Measurements from ENCODE around the gene LIMS1.

Gene LIMS1

GRCh38 chr2:108625186-108625827 lies 91.0 kb downstream of the LIMS1 start (continued):
- TF ChIP-seq, protein P1, sequence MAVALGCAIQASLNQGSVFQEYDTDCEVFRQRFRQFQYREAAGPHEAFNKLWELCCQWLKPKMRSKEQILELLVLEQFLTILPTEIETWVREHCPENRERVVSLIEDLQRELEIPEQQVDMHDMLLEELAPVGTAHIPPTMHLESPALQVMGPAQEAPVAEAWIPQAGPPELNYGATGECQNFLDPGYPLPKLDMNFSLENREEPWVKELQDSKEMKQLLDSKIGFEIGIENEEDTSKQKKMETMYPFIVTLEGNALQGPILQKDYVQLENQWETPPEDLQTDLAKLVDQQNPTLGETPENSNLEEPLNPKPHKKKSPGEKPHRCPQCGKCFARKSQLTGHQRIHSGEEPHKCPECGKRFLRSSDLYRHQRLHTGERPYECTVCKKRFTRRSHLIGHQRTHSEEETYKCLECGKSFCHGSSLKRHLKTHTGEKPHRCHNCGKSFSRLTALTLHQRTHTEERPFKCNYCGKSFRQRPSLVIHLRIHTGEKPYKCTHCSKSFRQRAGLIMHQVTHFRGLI (tag by site-specific recombination; IDR thresholded peaks at IDR 0.05): no peak
- no peak for TF ChIP-seq ZNF768 (tag by site-specific recombination; IDR thresholded peaks at IDR 0.05)
- TF ChIP-seq ZNF701 (tag by site-specific recombination; IDR thresholded peaks at IDR 0.05): no peak

DNA sequence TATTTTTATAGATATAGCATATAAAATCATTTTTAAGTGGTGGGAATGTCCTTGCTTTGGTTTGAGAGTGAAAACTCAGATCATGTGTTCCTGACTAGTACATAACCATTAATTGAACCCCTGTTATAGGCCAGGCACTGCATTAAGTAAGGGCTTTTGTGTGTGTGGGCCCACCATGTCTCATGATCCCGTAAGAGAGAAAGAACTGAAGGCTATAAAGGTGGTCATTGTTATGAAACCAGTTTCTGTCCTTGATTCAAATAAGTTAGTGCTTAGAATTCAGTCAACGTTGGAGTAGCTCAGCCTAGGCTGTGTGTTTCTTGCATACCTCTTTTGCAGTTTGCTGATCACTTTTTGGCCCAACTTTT lies 91.5 kb downstream of the LIMS1 start:
- ChIA-PET POLR2A (interaction anchor here (0.6 kb wide), 1 partner anchor 92 kb away, joined by 9 read pairs; no protein-coding TSS in a partner anchor), CTCF (interaction anchor here (9.2 kb wide), 1 partner anchor 10 kb away, joined by 98 read pairs; no protein-coding TSS in a partner anchor)
- Histone ChIP-seq H3K27ac (ENCODE audit: extremely low read depth, low read depth, low read length) (no peak overlapping the region), H3K4me3 (ENCODE audit: low read depth, low read length) (no peak overlapping the region), H3K36me3 (ENCODE audit: control insufficient read depth in 2 of 2, insufficient read depth in 1 of 2, low read length in 2 of 2) (no peaks in the 10 kb centered on the region; a peak in 1 of 3 replicates), H3K9me3 (ENCODE audit: control insufficient read depth, insufficient read depth, low read depth, low read length) (no peaks in the 10 kb centered on the region), H3K4me1 (ENCODE audit: control insufficient read depth, insufficient read depth, low read length) (peaks cover 7% of the 10 kb centered on the region; the same call in 1 of the 2 replicates)
- TF ChIP-seq ZBTB1 (tag by site-specific recombination; IDR thresholded peaks at IDR 0.05) (no peak), PRDM2 (tag by site-specific recombination; IDR thresholded peaks at IDR 0.05; ENCODE audit: borderline replicate concordance) (no peak), ZNF37A (tag by site-specific recombination; IDR thresholded peaks at IDR 0.05) (no peak), ZNF140 (tag by site-specific recombination; IDR thresholded peaks at IDR 0.05) (no peak), ZNF23 (tag by site-specific recombination; IDR thresholded peaks at IDR 0.05; ENCODE audit: borderline replicate concordance) (no peak)

DNA sequence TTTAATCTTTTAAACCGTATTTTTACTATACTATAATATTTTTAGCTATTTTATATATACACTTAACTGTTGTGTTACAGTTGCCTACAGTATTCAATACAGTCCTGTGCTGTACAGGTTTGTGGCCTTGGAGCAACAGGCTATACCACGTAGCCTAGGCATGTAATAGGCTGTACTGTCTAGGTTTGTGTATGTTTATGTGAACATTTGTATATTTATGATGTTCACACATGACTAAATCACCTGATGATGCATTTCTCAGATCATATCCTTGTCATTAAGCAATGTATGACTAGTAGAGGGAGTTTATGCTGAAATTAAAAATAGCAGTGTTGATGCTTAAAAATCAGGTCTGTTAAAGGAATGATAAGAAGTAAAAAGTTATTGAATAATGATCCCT lies 92.7 kb downstream of the LIMS1 start:
- peak; percentile 57 for TF ChIP-seq SCRT2 (tag by site-specific recombination; IDR thresholded peaks at IDR 0.05)
- TF ChIP-seq ZNF510 (tag by site-specific recombination; IDR thresholded peaks at IDR 0.05; ENCODE audit: insufficient replicate concordance): no peak
- CTCF ChIA-PET: interaction anchor here (0.6 to 9.2 kb wide), 3 partner anchors 9 to 361 kb away, joined by 3 to 98 read pairs (median 3); no protein-coding TSS in a partner anchor
- POLR2A ChIA-PET: no interaction called here
- H3K9me3 ChIP-seq (ENCODE audit: control insufficient read depth, insufficient read depth, low read depth, low read length): no peaks in the 10 kb centered on the region
- peaks cover 6% of the 10 kb centered on the region; the same call in 1 of the 2 replicates for H3K4me1 ChIP-seq (ENCODE audit: control insufficient read depth, insufficient read depth, low read length)
- H3K27ac ChIP-seq (ENCODE audit: extremely low read depth, low read depth, low read length): no peak overlapping the region
- no peak overlapping the region for H3K4me3 ChIP-seq (ENCODE audit: low read depth, low read length)
- H3K36me3 ChIP-seq (ENCODE audit: control insufficient read depth in 2 of 2, insufficient read depth in 1 of 2, low read length in 2 of 2): no peaks in the 10 kb centered on the region; a peak in 1 of 3 replicates

DNA sequence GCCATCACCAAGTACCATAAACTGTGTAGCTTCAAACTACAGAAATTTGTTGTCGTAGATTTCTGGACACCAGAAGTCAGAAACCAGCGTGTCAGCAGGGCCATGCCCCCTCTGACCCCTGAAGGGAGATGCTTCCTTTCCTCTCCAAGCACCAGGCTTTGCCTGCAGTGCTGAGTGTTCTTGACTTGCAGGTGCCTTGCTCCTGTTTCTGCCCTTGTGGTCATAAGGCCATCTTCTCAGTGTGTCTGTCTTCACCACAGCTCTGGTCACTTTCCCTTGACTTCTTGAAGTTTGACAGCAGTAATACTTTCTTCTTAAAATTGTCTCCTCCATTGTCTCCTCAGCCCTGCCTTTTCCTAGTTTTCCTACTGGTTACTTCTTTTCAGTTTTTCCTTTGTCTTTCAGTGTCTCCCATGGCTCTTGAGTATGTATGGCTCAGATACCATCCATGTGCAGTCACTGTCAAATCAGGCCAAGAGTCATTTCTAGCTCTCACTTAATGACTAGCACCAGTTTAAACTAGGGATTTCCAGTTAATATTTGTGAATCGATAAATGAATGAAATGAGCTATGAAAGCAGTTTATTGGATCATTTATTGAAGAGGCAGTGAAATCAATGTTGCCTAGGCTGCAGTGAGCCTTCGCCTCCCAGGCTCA lies 93.8 kb downstream of the LIMS1 start:
- no peak overlapping the region for H3K4me3 ChIP-seq (ENCODE audit: low read depth, low read length)
- ChIA-PET POLR2A (no interaction called here), CTCF (interaction anchor here (9.2 kb wide), 1 partner anchor 8 kb away, joined by 98 read pairs; no protein-coding TSS in a partner anchor)
- no peak for TF ChIP-seq KLF1 (tag by site-specific recombination; IDR thresholded peaks at IDR 0.05)
- no peak overlapping the region for H3K27ac ChIP-seq (ENCODE audit: extremely low read depth, low read depth, low read length)
- no peaks in the 10 kb centered on the region for H3K9me3 ChIP-seq (ENCODE audit: control insufficient read depth, insufficient read depth, low read depth, low read length)
- H3K4me1 ChIP-seq (ENCODE audit: control insufficient read depth, insufficient read depth, low read length): peaks cover 6% of the 10 kb centered on the region
- no peaks in the 10 kb centered on the region; a peak in 1 of 3 replicates for H3K36me3 ChIP-seq (ENCODE audit: control insufficient read depth in 2 of 2, insufficient read depth in 1 of 2, low read length in 2 of 2)
